GM12872 (cell line): Measurements from ENCODE around the gene SEPTIN1.
A peak's percentile ranks its signal among the peaks of the same experiment; 100 is the strongest.

ENCODE experiments used
- CTCF ChIP-seq: IDR thresholded peaks from 3 replicates; pipeline ENCODE4 v1.5.1; 2011; ENCODE audit warnings: low read depth, mild to moderate bottlenecking, low read length, moderate library complexity; ENCODE audit not compliant: insufficient read depth

Gene SEPTIN1

GRCh38 chr16:30370456-30371247 is 11.7 kb downstream of the SEPTIN1 start, which contains the start of gene TBC1D10B:
TBC1D10B (minus strand) TSS chr16:30370494; CDS start chr16:30370183, 311 bp downstream.
- no peak for TF ChIP-seq CTCF

DNA sequence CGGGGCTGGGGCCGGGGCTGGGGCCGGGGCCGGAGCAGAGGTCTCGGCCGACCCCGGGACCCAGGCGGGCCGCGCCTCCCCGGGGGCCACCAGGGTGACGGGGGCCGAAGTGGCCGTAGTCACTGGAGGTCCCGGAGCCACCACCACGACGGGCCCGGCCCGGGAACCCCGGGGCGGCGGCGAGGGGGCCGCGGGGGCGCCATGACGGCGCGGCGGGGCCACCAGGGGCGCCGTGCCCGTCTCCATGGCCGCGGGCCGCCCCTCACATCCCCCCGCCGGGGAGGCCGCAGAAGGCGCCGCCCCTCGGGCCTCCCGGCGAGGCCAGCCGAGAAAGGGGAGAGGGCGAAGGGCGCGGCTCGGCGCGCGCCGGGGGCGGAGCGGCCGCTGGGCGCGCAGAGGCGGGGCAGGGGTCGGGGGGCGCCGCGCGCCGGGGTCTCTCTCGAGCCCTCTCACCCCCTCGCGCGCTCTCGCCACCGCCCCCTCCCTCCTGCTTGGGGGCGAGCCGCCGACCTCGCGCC is 12.4 kb downstream of the SEPTIN1 start:
- peak; percentile 14; the same call in 1 of the 3 replicates for TF ChIP-seq CTCF

DNA sequence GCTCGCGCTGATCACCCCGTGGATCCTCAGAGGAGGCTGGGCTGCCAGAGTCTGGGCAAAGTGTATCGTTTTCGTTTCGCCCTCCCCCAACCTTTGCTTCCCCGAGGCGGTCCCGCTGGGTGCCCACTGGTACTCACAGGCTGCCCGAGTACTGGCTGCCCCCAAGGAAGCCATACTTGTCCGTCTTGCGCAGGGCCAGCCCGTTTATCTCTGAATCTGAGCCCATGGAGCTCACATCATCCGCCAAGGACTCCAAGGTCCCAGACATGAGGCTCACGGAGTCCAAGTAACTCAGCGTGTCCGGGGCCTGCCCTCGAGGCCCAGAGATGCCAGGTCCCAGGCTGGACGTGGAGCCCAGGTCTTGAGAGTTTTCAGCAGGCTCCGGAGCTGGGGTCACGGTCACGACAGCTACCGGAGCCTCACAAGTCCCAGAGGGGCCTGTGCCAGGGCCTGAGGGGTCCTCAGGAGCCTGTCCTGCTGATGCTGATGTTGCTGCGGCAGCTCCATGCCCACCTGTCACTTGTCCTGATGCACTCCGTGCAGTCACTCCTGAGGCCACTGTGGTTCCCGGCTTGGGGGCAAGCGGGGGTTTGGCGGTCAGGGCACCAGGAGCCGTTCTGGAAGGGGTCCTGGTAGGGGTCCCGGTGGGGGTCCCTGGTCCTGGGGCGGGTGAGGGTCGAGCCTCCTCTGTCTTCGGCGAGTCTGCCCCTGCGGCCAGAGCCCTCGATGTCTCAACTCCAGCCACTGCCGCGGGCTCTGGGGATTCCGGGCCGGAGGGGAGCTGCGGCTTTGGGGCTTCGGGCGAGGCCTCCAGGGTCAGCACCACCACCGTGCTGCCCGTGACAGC is 13.0 kb downstream of the SEPTIN1 start:
- no peak for TF ChIP-seq CTCF

DNA sequence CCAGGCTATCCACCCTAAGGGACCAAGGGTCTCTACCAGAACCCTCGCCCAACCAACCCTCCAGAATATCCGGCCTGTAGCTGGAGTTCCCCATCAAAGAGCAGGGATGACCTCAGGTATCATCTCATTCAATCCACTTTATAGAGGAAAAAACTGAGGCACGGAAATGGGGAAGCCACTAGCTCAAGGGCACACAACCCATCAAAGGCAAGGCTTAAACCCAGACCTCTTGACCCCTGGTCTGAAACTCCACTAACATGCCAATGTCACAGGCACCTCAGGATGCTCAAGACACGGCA is 13.6 kb downstream of the SEPTIN1 start:
- no peak for TF ChIP-seq CTCF

DNA sequence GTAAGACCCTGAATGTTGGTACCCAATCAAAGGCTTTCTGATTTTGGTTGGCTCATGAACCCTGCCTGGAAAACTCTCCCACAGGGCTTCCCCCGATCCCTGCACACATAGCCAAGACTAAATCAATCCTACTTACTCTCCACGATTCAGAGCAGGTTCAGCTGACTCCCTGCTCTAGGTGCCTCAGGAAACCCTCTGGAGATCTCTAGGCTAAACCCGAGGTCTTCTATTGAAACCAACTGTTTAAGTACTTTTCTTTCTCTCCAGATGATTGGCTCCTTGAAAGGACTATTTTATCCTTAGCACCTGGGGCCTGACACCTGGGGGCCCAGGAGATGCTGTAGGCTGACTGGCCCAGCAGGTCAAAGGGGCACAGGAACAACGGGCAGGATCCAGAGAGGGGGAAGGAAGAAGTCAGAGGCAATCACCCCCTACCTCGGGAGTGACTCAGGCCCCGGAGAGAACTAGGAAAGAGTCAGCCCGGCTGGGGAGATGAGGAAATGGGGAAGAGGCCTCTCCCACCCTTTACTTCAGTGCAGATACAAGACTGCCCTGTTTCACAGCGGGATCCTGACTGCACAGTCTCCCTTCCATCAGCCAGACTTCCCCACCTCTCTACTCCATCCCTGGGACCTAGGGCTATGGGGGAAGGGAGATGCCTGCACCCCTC is 14.1 kb downstream of the SEPTIN1 start:
- no peak for TF ChIP-seq CTCF

- no peak for TF ChIP-seq CTCF
These were observed 14.9 kb downstream of the SEPTIN1 start for GRCh38 chr16:30367349-30368009.
